ENCODE measurements around the gene PRXL2A. TPM values are rescaled to one million over a fixed set of nuclear protein-coding genes. Genes with fewer than 3 reads are reported as not detected.

The PRXL2A gene
- total RNA-seq = 175 and 196 TPM in 2 replicates

GRCh38 chr10:80408242-80409101 is at the start of gene PRXL2A:
Gene PRXL2A, plus strand, starts transcription at chr10:80408551. Its CDS starts 11,917 bp downstream, at chr10:80420468.

GRCh38 chr10:80453842-80454512 is 45.6 kb downstream of the PRXL2A start, which contains the start of gene TSPAN14:
Gene TSPAN14, plus strand, starts transcription at chr10:80454310. Its CDS starts 34,924 bp downstream, at chr10:80489234.

Other genes with a start within 250 kb of the PRXL2A start
- gene ANXA11, start 203.0 kb upstream of the PRXL2A start, total RNA-seq = 61.2 and 86.4 TPM in 2 replicates
- not detected in 2 replicates for gene MAT1A, start 118.9 kb upstream of the PRXL2A start, total RNA-seq
- gene DYDC1, start 51.8 kb upstream of the PRXL2A start, total RNA-seq = not detected in 2 replicates
- not detected in 2 replicates for gene DYDC2, start 51.8 kb upstream of the PRXL2A start, total RNA-seq
- 130 and 156 TPM in 2 replicates for gene TSPAN14, start 45.8 kb downstream of the PRXL2A start, total RNA-seq
- under 0.01 and 0.07 TPM in 2 replicates for gene SH2D4B, start 129.4 kb downstream of the PRXL2A start, total RNA-seq